Prostate gland (tissue), 2 donors: Measurements from ENCODE around the gene FOXD1.
"Not testable (repeated sequence)": the region's sequence is repeated elsewhere in the genome, so short reads cannot be mapped to it uniquely, and the experiment has no call there.

Experiments used
- CTCF ChIP-seq, 4 experiments: fragments of 200-600 bp in 2 of 4; fragments of 450-650 bp in 2 of 4; sonication (generic) in 2 of 4; IDR thresholded peaks; 1 replicate in 3 of 4; 2 replicates in 1 of 4; pipeline ENCODE4 v1.5.1; 2016 to 2019; ENCODE audit warnings: antibody characterized with exemption in 4 of 4, mild to moderate bottlenecking in 2 of 4, moderate library complexity in 2 of 4
- POLR2AphosphoS5 ChIP-seq: sonication (generic); formaldehyde crosslinking; IDR thresholded peaks from one replicate; pipeline ENCODE4 v1.6.1; 2017; ENCODE audit warnings: antibody characterized with exemption

GRCh38 chr5:73456462-73456861 is 7.9 kb upstream of the FOXD1 start:
- TF ChIP-seq CTCF (IDR thresholded peaks at IDR 0.05); POLR2AphosphoS5: not testable (repeated sequence)
